Measurements from ENCODE around the gene CHTF8. TPM values are rescaled to one million over a fixed set of nuclear protein-coding genes. Genes with fewer than 3 reads are reported as not detected.

Gene CHTF8
- total RNA-seq, 1 donor from 2014 or later, result 136 TPM

DNA sequence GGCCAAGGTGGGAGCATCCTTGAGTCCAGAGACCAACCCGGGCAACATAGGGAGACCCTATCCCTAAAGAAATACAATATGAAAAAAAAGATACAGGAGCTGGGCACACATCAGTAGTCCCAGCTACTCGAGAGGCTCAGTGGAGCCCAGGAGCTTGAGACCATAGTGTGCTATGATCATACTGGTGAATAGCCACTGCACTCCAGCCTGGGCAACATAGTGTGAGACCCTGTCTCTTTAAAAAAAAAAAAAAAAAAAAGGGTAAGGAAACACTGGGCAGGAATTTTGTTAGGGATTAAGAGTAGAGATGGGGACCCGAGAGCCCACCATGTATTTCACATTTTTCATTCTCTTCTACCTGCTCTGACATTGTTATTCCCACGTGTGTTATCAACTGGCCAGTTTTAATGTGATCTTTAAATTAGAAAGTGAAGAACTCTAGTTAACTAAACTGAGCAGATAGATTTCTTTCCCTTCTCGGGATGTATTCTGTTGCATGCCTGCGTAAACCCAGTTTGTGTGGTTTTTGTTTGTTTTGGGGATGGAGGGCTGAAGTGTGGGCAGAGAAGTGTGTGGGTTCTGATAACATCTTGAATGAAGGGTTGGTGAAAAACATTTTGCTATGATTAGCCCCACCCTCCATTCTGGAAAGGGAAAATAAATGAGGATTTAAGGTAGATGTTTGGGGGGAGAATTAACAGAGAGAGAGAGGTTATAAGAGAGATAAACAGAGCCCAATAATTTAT, 37.4 kb upstream of the CHTF8 start:
- peaks cover 2% of the 10 kb centered on the region for H3K36me3 ChIP-seq (ENCODE audit: control insufficient read depth, insufficient read depth, low read length)
- no peak for DNase-seq (ENCODE audit: low read depth)

DNA sequence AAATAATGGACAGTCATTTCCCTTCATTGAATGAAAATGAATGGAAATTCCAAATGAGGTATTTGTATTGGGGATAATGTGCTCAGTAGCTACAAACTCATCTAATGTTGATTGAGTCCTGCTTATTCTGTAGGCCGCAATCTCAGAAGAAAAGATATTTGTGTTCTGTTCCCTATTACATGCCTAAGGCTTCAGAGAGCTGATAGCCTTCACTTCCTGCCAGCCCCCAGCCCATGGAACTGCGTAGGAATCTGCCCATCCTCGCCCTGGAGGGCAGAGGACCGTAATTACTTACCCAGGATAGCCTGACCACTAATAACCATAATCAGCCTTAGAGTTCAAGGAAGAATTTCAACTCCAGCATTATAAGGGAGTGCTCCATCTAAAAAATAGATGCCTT, 36.7 kb upstream of the CHTF8 start:
- DNase-seq (ENCODE audit: low read depth), result no peak
- Histone ChIP-seq H3K4me3 (ENCODE audit: low read depth, low read length) (no peak overlapping the region), H3K36me3 (ENCODE audit: control insufficient read depth, insufficient read depth, low read length) (peaks cover 2% of the 10 kb centered on the region), H3K27me3 (ENCODE audit: control insufficient read depth, insufficient read depth, low read length) (no peaks in the 10 kb centered on the region)
- TF ChIP-seq, protein P1, sequence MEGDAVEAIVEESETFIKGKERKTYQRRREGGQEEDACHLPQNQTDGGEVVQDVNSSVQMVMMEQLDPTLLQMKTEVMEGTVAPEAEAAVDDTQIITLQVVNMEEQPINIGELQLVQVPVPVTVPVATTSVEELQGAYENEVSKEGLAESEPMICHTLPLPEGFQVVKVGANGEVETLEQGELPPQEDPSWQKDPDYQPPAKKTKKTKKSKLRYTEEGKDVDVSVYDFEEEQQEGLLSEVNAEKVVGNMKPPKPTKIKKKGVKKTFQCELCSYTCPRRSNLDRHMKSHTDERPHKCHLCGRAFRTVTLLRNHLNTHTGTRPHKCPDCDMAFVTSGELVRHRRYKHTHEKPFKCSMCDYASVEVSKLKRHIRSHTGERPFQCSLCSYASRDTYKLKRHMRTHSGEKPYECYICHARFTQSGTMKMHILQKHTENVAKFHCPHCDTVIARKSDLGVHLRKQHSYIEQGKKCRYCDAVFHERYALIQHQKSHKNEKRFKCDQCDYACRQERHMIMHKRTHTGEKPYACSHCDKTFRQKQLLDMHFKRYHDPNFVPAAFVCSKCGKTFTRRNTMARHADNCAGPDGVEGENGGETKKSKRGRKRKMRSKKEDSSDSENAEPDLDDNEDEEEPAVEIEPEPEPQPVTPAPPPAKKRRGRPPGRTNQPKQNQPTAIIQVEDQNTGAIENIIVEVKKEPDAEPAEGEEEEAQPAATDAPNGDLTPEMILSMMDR (IDR thresholded peaks at IDR 0.05; ENCODE audit: insufficient read depth, low read length, poor library complexity, severe bottlenecking), result no peak

More for the DNA sequence above, 37.4 kb upstream of the CHTF8 start:
- TF ChIP-seq, protein P1 (IDR thresholded peaks at IDR 0.05; ENCODE audit: insufficient read depth, low read length, poor library complexity, severe bottlenecking), result no peak
- no peaks in the 10 kb centered on the region for H3K27me3 ChIP-seq (ENCODE audit: control insufficient read depth, insufficient read depth, low read length)
- H3K4me3 ChIP-seq (ENCODE audit: low read depth, low read length), result no peak overlapping the region

DNA sequence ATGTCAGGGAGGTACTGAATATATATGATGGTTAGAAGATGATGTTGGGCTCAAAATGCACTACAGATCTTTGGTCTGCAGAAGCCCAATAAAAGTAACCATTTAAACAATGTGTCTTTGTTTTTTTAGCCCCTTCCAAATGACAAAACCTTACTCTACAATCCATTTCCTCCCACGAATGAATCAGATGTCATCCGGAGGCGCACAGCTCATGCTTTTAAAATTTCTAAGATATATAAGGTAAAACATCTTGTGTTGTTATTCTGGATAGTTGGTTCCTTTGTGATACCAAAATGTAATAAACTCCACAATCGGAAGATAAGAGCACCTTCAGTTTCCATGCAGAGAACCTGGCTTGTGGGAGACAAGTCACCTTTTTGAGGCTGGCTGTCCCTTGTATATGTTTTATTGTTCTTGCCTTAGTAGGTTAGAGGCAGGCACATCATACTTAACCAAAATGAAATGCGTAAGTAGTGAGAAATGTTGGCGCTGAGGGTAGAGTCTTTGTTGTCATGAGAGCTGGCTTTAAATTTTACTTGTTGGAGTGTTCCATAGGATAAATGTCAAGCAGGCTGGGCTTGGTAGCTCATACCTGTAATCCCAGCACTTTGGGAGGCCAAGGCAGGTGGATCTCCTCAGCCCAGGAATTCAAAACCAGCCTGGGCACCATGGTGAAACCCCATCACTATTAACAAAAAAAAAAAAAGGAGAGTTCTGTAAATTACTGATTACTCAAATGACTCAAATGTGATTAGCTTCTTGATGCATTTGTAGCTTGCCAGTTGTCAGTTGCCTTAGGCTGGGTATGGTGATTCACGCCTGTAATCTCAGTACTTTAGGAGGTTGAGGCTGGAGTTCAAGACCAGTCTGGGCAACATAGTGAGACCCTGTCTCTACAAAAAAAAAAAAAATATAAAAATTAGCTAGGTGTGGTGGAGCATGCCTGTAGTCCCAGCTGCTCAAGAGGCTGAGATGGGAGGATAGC, 34.9 kb upstream of the CHTF8 start:
- Histone ChIP-seq H3K4me3 (ENCODE audit: low read depth, low read length) (no peak overlapping the region), H3K27me3 (ENCODE audit: control insufficient read depth, insufficient read depth, low read length) (no peaks in the 10 kb centered on the region), H3K36me3 (ENCODE audit: control insufficient read depth, insufficient read depth, low read length) (peaks cover 2% of the 10 kb centered on the region)
- DNase-seq (ENCODE audit: low read depth), result no peak
- TF ChIP-seq, protein P1 (IDR thresholded peaks at IDR 0.05; ENCODE audit: insufficient read depth, low read length, poor library complexity, severe bottlenecking), result no peak

DNA sequence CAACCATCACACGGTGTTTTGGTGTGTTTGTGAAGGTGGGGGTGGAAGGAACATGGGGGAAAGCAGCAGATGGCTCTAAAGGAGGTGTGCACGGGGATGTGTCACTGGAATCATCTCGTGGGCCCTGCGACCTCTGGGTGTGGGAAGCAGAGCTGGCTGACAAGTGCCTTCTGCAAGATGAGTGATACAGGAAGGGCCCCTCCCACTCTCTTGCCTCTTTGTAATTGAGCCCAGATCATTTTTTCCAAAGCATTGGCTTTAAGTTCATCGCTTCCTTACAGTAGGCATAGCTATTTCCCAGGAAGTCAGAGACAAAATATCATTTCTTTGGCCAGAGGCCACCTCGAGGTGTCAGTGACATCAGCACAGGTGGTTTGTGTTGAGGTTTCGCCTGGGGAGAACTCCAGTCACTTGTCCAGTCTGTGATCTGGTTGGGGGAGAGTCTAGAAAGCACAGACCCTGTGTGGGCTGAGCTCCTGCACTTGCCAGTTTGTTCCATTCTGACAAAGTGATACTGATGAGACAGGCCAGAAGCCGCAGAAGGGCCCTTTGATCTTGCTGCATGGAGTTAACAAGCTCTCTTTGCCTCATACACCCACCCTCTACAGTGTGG, 33.9 kb upstream of the CHTF8 start:
- peaks cover 2% of the 10 kb centered on the region for H3K36me3 ChIP-seq (ENCODE audit: control insufficient read depth, insufficient read depth, low read length)

DNA sequence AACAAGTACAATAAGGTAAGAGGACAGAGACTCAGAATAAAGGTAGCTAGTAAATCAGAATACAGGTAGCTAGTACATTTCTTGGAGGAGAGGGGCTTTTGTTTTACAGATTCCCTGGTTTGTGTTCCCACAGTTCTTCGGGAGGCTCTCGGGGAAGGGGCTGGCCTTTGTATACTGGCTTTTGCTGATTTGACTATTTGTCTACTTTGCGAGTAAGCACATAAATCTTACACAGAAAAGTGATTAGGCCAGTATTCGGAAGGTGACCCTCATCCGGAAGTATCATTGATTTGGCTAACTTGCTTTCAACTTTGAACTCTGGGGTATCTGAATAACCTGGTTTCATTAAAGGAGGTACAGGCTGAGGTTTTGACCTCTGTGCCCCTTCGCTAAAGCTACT, 33.2 kb upstream of the CHTF8 start:
- TF ChIP-seq, protein P1 (IDR thresholded peaks at IDR 0.05; ENCODE audit: insufficient read depth, low read length, poor library complexity, severe bottlenecking), result no peak
- DNase-seq (ENCODE audit: low read depth), result no peak
- Histone ChIP-seq H3K36me3 (ENCODE audit: control insufficient read depth, insufficient read depth, low read length) (peaks cover 2% of the 10 kb centered on the region), H3K27me3 (ENCODE audit: control insufficient read depth, insufficient read depth, low read length) (no peaks in the 10 kb centered on the region), H3K4me3 (ENCODE audit: low read depth, low read length) (no peak overlapping the region)

More for the DNA sequence above, 33.9 kb upstream of the CHTF8 start:
- DNase-seq (ENCODE audit: low read depth), result no peak
- H3K4me3 ChIP-seq (ENCODE audit: low read depth, low read length), result no peak overlapping the region
- no peaks in the 10 kb centered on the region for H3K27me3 ChIP-seq (ENCODE audit: control insufficient read depth, insufficient read depth, low read length)
- TF ChIP-seq, protein P1 (IDR thresholded peaks at IDR 0.05; ENCODE audit: insufficient read depth, low read length, poor library complexity, severe bottlenecking), result no peak

Data from kidney epithelial cell (primary cell).